Right renal cortex interstitium (tissue), 3 donors: ENCODE data around the gene RAB36. TPM values are rescaled to one million over a fixed set of nuclear protein-coding genes. Genes with fewer than 3 reads are reported as not detected.
A peak's percentile ranks its signal among the peaks of the same experiment; 100 is the strongest.

ENCODE experiments used
- DNase-seq, 3 donors: peaks; one replicate each; pipeline ENCODE4 v3.0.0-alpha.2; 2013; ENCODE audit warnings: low read depth in 3 of 3, low spot score in 2 of 3
- polyA plus RNA-seq, 3 donors: library from polyadenylated mRNA; unstranded; fragments of 120-200 nt; gene quantifications; one replicate each; pipeline ENCODE4 v1.2.1, GENCODE V29; 2013; ENCODE audit not compliant: insufficient read length in 3 of 3

Gene RAB36, protein sequence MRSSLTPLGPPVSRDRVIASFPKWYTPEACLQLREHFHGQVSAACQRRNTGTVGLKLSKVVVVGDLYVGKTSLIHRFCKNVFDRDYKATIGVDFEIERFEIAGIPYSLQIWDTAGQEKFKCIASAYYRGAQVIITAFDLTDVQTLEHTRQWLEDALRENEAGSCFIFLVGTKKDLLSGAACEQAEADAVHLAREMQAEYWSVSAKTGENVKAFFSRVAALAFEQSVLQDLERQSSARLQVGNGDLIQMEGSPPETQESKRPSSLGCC
- polyA plus RNA-seq, result 10 to 100 TPM; 14.5 to 15.9 (median 15.7) TPM

DNA sequence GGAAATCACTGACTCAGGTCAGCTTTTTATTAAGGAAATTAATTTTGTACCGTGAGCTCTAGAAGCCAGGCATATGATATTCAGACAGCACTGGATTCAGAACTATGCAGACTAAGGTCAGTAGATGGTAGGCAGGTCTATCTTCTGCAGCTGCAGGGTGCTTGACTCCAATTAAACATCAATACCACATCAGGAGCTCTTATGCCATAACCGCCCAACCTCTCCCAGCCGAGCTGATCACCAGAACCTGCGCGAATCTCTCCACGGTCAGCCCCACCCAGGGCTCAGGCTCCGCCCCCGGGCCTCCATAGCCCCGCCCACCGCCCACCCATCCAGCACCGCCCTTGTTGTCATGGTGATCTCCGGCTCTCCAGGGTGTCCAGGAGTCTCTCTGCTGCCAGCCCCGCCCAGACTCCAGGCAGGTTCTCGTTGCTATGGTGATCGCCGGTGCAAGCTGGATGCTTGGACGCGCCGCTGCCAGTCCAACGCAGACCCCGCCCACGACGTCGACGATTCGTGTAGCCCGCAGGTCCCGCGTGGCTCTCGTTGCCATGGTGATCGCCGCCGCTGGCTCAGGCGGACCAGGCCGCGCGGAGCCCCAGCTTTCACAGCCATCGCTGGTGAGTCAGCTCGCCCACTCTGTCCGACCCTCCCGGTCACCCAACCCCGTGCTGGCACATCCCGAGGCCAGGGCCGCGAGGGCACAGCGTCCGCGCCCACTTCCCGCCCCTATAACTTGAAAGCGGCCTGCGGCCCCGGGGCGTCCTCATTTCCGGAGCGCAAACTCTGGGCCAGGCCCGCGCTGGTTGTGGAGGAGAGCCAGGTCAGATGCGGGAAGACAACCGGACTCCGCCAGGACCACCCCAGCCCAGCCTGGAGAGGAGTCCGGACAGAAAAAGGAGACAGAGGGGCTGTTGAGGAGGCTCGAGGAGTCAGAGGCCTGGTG is at the start of gene RAB36:
Gene RAB36, plus strand, starts transcription at position 546 of the 946 bp plus-strand sequence. CDS start 1,140 bp downstream, outside the sequence.
- DNase-seq, result peak; percentile 90 to 94 (median 92)

DNA sequence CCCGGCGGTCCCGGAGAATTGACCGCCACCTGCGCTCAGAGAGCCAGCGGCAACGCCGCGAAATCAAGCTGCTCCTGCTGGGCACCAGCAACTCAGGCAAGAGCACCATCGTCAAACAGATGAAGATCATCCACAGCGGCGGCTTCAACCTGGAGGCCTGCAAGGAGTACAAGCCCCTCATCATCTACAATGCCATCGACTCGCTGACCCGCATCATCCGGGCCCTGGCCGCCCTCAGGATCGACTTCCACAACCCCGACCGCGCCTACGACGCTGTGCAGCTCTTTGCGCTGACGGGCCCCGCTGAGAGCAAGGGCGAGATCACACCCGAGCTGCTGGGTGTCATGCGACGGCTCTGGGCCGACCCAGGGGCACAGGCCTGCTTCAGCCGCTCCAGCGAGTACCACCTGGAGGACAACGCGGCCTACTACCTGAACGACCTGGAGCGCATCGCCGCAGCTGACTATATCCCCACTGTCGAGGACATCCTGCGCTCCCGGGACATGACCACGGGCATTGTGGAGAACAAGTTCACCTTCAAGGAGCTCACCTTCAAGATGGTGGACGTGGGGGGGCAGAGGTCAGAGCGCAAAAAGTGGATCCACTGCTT is 49.4 kb upstream of the RAB36 start:
- DNase-seq, result no peak

DNA sequence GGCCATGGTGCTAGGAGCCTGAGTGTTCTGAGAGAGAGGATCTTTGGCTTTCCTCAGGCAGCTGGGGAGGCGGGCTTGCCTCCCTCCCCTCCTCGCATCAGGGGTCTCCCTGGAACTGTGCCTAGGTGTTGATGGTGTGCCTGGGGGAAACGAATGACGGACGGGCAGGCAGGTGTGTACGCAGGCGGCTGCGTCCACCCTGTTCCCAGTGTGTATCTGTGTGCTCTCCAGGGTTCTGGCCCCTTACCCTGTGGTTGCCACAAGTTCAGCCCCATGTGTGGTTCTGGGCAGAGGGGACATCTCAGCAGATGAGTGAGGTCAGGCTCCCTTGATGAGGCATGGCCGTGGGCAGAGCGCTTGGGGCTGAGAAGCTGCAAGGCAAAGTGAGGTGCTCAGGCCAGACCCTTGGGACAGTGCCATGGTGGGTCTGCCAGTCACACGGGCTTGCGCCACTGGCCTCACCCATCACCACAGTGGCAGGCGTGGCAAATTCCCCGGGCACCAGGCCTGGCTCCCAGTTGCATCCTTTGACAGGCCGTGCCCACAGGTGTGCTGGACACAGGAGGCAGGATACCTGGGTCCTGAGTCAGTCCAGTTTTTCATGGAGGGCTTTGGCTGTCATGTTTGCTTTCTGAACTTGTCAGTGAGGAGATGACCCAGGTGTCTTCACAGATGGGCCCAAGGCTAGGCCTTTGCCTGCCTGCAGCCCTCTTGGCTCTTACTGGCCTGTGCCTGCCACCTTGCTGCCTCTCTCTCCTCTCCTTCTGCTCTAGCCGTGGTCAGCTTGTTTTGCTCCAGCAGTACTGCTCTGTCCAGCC is 47.7 kb upstream of the RAB36 start:
- no peak for DNase-seq

DNA sequence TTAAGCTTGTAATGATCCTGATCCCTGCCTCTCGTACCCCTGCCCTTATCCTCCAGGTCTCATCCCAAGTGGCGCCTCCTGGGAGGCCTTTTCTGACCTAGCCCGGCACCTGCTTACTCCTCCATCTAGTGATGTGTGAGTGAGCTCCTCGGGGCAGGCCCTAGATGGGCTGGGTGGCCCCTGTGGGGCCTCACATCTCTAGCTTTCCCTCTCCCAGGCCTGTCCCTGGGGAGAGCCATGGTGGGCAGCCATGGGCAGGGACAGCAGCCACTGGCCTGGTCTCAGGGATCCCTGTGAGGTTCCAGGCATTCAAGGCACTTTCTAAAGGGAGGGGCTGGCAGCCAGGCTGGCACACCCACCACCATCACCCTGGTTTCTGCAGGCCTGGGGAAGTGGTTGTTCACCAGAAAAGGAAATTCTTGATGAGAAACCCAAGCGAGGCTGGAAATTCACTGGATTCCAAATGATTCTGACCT is 47.0 kb upstream of the RAB36 start:
- DNase-seq, result no peak

DNA sequence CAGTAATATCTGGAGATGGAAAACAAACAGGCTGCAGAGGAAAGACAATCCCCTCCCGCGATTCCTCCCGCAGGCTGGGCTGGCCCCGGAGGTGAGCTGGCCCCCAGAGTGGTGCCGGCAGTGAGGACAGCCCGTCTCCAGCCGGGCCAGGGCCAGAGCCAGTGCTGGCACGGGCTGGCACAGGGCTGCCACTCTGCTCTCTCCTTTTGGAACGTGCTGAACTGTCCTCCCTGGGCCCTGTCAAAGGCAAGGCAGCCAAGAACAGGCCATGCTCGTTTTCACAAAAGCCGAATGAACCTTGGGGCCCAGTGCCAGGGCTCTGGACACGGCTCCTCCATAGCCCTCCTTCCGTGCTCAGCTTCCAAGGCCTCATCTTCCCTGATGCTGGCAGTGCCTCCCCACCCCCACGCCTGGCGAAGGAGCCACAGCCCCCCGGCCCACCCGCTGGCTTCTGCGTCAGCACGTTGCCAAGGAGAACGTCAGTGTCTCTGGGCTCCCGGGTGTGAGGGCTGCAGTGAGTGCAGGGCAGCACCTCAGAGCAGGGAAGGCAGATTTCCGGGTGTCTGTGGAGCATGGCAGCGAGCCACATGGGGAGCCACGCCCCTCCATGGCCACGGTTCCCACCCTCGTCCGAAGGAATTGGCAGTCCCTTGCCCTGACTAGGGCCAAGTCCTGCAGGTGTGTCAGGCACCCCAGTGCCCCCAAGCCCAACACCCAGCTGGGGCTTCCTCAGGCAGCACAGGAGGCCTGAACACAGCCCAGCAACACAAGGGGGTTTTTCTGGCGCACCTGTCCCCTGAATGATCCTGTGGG is 46.4 kb upstream of the RAB36 start:
- no peak for DNase-seq

DNA sequence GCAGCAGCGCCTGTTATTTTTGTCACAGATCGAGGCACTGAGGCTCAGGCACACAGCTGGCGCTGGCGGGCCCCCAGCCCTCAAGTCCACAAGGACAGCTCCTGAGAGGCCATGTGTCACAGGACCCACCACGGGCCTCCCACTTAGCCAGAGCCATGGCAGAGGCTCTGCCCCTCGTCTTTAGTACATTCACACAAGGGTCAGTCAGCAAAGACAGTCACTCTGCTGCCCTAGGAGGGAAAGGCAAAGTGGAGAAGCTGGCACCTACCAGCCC is 45.8 kb upstream of the RAB36 start:
- no peak for DNase-seq

DNA sequence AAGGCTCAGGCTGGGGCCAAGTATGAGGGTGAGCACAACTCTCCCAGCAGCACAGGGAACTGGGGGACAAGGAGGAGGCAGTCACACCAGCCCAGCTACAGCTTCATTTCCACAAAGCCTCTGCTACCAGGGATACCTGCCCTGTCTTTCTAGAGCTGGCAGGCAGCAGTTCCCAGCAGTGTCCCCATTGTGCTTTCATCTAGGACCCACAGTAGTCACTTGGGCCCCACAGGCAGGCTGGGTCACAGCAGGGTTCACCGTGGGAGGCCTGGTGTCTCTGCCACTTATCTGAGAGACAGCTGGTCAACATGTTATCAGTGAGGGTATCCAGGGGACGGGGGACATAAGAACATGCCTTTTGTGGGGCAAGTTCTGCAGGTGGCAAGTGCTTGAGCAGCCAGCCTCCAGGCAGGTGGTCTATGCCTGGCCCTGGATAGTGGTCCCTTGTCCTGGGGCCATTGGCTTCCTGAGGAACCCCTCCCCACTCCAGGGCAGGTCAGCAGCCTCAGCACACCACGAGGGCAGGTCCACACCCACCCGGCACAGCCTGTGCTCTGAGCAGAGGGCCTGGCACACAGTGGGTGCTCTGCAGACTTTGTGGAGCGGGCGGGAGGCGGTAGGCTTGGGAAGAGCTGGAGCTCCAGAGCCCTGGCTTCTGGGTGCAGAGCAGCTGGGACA is 45.0 kb upstream of the RAB36 start:
- no peak for DNase-seq

DNA sequence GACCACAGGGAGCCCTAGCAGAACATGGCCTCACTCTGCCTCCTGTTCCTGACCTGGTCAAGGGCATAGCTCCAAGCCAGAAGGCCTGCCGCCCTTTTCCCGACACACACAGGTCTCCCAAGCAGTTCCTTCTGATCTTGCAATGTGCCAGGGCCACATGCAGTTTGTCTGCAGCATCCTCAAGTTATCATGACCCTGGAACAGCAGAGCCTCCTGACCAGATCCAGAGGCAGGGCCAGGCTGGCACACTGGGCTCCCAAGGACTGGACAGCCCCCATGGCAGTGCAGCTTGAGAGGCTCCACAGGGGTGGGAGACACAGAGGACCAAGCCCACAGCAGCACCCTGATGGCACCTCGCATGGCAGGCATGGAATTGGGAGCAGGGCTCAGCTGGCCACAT is 43.8 kb upstream of the RAB36 start:
- DNase-seq, result no peak

DNA sequence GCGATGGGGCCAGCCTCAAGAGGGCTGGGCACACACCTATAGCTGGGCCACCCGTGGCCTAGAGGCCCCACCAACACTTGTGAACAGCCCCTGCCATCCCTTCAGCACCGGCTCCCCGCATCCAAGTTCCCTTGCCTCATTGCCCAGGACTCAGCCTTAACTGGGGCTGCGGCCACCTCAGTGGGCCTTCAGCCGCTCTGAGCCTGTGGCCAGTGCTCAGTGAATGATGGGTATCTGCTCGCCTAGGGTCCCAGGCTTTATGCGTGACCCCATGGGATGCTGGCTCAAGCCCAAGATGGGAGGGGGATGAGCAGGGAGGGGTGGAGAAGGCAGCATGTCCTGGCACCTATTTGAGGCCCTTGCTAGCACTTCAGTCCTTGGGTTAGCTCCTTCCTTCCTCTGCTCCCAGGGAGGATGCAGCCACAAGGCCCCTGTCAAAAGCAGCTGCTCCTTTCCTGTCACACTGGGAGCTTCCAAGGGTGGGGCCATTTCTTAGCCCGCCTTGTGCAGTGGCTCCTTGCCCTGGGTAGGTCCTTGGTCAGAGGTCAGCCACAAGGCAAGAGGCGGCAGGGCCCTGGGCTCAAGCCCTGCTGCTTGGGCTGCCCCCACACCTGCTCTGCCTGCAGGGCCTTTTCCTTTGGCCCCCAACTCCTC is 43.1 kb upstream of the RAB36 start:
- no peak for DNase-seq

DNA sequence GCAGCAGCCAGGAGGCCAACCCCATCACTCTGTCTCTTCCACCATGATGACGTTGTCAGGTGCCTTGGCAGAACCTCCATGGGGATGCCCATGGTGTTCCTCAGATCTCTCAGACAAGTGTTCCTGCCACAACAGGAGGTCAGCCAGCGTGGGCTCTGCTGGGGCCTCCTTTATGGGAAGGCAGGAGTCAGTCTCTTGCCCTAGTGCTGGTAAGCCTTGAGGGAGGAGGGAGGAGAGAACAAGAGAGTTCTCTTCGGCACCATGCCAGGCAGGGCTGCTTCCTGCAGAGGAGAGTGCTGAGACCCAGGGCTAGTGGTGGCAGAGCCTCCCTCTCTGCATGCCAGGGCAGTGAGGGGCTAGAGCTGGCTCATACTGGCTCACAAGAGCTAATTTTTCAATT is 42.5 kb upstream of the RAB36 start:
- DNase-seq, result no peak

DNA sequence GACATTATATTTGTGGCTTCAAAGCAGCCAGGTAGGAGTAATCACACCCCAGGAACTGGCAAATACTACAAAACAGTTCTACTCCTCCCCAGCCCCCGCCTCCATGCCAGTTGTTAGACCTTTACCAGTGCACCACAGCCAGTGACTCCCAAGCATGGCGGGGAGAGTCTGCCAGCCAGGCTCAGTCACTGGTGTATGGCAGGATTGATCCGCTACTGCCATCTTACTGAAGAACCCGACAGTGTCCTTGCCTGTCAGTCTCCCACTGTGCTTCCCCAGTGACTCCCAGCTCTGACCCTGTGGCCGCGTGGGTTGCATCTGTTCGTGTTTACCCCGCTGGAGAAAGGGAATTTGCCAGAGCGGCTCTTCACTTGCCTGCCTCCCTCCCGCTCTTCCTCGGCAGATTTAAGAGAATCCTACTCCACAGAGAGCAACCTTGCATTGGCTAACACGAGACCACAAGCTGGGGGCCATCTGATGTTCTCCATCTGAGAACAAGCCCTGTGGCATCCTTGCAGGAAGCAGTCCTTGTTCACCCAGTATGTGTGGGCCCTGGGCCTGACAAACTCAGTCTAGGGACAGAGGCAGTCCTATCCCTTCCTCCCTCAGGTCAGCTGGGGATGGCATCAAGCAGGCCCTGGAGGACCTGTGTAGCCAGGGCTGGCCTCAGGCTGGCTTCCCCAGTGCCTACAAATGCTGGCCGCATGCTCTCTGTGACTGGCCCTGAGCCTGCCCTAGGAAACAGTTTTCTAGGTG is 41.9 kb upstream of the RAB36 start:
- DNase-seq, result no peak

DNA sequence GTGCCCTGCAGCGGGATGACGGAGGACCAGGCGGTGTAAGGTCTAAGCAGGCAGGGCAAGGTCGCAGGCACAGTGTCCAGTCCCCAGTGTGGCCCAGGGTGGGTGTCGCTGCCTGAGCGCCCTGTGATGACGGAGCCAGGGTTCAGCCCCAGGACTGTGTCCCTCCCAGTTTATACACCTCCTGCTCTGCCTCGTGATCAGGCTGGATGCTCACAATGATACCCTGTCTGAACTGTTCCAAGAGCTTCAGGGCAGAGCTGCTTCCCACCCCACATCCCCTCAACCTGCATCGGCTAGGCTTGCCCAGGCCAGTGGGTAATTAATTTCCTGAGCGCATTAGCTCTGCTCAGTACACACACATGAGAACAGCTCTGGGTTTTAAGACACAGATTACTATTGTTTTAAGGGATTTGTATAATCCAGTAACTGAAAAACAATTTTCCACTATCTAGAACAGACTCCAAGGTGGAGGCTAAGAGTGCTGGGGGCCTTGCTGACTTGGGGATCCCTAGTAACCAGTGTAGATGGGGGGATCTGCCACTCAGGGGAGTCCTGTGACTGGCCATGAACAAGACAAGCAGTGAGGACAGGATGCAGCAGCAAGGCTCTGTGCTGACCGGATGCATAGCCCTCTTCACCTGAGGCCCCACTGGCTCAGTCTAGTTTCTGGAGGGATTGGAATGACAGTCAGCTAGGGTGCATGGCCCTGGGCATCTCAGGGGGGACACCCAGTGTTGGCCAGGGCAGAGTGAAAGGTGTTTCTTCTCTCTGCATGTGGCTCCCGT is 40.9 kb upstream of the RAB36 start:
- no peak for DNase-seq

DNA sequence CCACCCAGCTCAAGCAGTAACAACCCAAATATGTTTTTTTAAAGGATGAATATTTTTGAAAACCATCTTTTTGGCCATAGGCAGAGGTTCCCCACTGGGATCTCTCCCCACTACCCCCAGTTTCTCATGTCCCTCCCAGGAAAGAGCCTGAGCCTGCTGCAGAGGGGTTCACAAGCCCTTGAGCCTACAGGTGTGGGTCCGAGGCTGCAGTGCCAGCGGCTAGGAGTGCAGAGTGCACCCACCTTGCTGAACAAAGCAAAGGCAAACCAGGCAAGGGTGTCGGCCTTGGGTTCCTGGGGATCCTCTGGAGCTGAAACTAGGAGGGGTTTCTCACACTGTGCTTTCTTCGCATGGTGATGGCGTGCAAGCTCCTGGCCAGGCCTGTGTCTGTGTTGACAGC is 40.0 kb upstream of the RAB36 start:
- no peak for DNase-seq

DNA sequence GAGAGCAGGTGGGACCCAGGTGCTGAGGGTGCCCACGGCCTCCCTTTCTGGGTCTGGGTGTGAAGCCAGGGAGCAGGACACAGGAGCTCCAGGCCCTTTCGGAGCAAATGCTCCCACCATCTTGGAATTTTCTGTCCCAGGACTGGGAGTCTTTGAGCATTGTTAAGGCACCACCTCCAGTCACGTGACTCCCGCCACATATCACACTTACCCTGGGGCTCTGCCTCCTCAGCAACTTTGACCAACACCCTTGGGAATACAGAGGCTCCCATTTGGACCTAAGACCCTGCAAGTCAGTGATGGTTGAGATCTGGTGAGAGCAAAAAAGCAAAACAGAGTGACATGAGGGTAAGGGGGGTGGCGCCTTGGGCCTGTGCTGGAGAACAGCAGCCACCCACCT is 39.4 kb upstream of the RAB36 start:
- DNase-seq, result no peak

DNA sequence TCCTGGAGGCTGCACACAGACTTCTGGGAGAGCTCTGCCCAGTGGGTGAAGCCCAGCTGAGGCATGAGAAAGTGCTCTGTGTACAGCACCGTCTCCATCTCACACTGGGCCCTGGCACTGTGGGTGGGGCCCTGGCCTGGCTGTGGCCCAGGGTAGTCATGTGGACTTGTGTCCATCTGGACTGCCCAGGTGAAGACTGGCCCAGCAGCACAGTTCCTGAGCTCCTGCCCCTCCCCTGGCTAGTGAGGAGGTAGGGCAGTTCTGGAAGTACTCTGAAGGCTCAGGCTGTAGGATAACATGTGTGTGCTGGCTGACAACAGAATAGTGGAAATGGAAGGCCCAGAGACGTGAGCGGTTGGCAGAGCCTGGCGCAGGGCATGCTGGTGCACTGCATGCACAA is 38.9 kb upstream of the RAB36 start:
- DNase-seq, result no peak

DNA sequence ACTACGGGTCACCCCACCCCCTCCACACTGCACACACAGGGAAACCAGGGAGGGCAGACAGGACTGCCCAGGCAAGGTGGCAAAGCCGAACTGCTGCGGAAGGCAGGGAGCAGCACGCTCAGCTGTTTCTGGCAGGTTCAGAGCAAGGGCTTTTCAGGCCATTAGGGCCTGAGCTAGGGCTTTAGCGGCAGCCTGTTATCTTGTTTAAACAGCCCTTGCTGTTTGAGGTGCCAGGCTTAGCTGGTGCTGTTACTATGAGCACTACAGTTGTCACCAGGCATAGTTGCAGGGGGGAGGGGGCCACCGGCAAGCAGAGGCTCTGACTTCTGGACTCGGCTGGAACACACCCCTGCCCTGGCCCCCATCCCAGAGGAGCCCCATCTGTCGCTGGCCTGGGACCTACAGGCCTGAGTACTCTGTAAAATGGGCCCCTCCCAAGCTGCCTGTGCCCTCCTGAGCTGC is 38.3 kb upstream of the RAB36 start:
- DNase-seq, result no peak
